ENCODE data around the gene COX15.

Gene COX15

GRCh38 chr10:99731306-99732032, 458 bp downstream of the COX15 start:
- TF ChIP-seq SIN3A (IDR thresholded peaks at IDR 0.05; ENCODE audit: borderline replicate concordance, insufficient read depth, low read length), result no peak
- TF ChIP-seq TAF1 (IDR thresholded peaks at IDR 0.05; ENCODE audit: borderline replicate concordance, insufficient read depth, low read length), result no peak
- TF ChIP-seq REST (IDR thresholded peaks at IDR 0.05; ENCODE audit: insufficient read depth in 1 of 2, low read depth in 2 of 2, low read length in 2 of 2), result no peak
- TF ChIP-seq POLR2AphosphoS5 (IDR thresholded peaks at IDR 0.05; ENCODE audit: low read depth, low read length), result no peak
- no peak for TF ChIP-seq FOXP2 (optimal IDR thresholded peaks at IDR 0.05; ENCODE audit: borderline replicate concordance, extremely low read depth, extremely low read length, insufficient read depth)

- TF ChIP-seq FOXP2 (optimal IDR thresholded peaks at IDR 0.05; ENCODE audit: borderline replicate concordance, extremely low read depth, extremely low read length, insufficient read depth) (no peak), SIN3A (IDR thresholded peaks at IDR 0.05; ENCODE audit: borderline replicate concordance, insufficient read depth, low read length) (no peak), TAF1 (IDR thresholded peaks at IDR 0.05; ENCODE audit: borderline replicate concordance, insufficient read depth, low read length) (no peak), POLR2AphosphoS5 (IDR thresholded peaks at IDR 0.05; ENCODE audit: low read depth, low read length) (no peak), REST (IDR thresholded peaks at IDR 0.05; ENCODE audit: insufficient read depth in 1 of 2, low read depth in 2 of 2, low read length in 2 of 2) (no peak)
Measured at GRCh38 chr10:99730026-99730425, 1.9 kb downstream of the COX15 start.

- TF ChIP-seq POLR2AphosphoS5 (IDR thresholded peaks at IDR 0.05; ENCODE audit: low read depth, low read length) (no peak), REST (IDR thresholded peaks at IDR 0.05; ENCODE audit: insufficient read depth in 1 of 2, low read depth in 2 of 2, low read length in 2 of 2) (no peak), FOXP2 (optimal IDR thresholded peaks at IDR 0.05; ENCODE audit: borderline replicate concordance, extremely low read depth, extremely low read length, insufficient read depth) (no peak), TAF1 (IDR thresholded peaks at IDR 0.05; ENCODE audit: borderline replicate concordance, insufficient read depth, low read length) (no peak), SIN3A (IDR thresholded peaks at IDR 0.05; ENCODE audit: borderline replicate concordance, insufficient read depth, low read length) (no peak)
Measured at GRCh38 chr10:99720387-99720786, 11.5 kb downstream of the COX15 start.

- TF ChIP-seq FOXP2 (optimal IDR thresholded peaks at IDR 0.05; ENCODE audit: borderline replicate concordance, extremely low read depth, extremely low read length, insufficient read depth) (no peak), REST (IDR thresholded peaks at IDR 0.05; ENCODE audit: insufficient read depth in 1 of 2, low read depth in 2 of 2, low read length in 2 of 2) (no peak), POLR2AphosphoS5 (IDR thresholded peaks at IDR 0.05; ENCODE audit: low read depth, low read length) (no peak), TAF1 (IDR thresholded peaks at IDR 0.05; ENCODE audit: borderline replicate concordance, insufficient read depth, low read length) (no peak), SIN3A (IDR thresholded peaks at IDR 0.05; ENCODE audit: borderline replicate concordance, insufficient read depth, low read length) (no peak)
Measured at GRCh38 chr10:99714446-99714845, 17.5 kb downstream of the COX15 start.

Measured in PFSK-1 (cell line).